C4-2B (cell line): ENCODE results near the gene DPM2.

Experiments
- H3K27ac ChIP-seq: fragments of 450-650 bp; 2 replicates; pipeline ENCODE4 v1.5.1; 2017
- CTCF ChIP-seq: fragments of 450-650 bp; conservative IDR thresholded peaks from 2 replicates; pipeline ENCODE4 v1.5.1; 2017; ENCODE audit warnings: mild to moderate bottlenecking
- ZFX ChIP-seq: fragments of 450-650 bp; IDR thresholded peaks from 2 replicates; pipeline ENCODE4 v1.6.1; 2017

The DPM2 gene

GRCh38 chr9:127912882-127913281 is 24.8 kb downstream of the DPM2 start:
- H3K27ac ChIP-seq, result peak overlapping the region; percentile 27; the same call in 1 of the 2 replicates

GRCh38 chr9:127912296-127912695 is 25.4 kb downstream of the DPM2 start:
- peak overlapping the region; percentile 27; the same call in 1 of the 2 replicates for H3K27ac ChIP-seq
- TF ChIP-seq ZFX, result no peak
- TF ChIP-seq CTCF, result no peak

More at GRCh38 chr9:127912882-127913281, 24.8 kb downstream of the DPM2 start:
- TF ChIP-seq CTCF (no peak), ZFX (no peak)

GRCh38 chr9:127910613-127911205 is 26.9 kb downstream of the DPM2 start:
- TF ChIP-seq CTCF (no peak), ZFX (no peak)
- no peak overlapping the region for H3K27ac ChIP-seq

GRCh38 chr9:127909839-127910273 is 27.8 kb downstream of the DPM2 start:
- no peak overlapping the region for H3K27ac ChIP-seq
- TF ChIP-seq ZFX (no peak), CTCF (no peak)

- no peak for TF ChIP-seq CTCF
- no peak for TF ChIP-seq ZFX
- no peak overlapping the region for H3K27ac ChIP-seq
These were observed 29.1 kb downstream of the DPM2 start for GRCh38 chr9:127908660-127908926.

- TF ChIP-seq ZFX (no peak), CTCF (no peak)
- no peak overlapping the region for H3K27ac ChIP-seq
These were observed 29.6 kb downstream of the DPM2 start for GRCh38 chr9:127907867-127908659.

- TF ChIP-seq CTCF (no peak), ZFX (no peak)
These were observed 31.9 kb downstream of the DPM2 start for GRCh38 chr9:127905788-127906191.

More at GRCh38 chr9:127905788-127906191, 31.9 kb downstream of the DPM2 start:
- no peak overlapping the region for H3K27ac ChIP-seq
